Endothelial cell of hepatic sinusoid (primary cell): ENCODE measurements around the gene NOL4L.
"Not testable (repeated sequence)": the region's sequence is repeated elsewhere in the genome, so short reads cannot be mapped to it uniquely, and the experiment has no call there.

Experiments used
- in situ Hi-C: cut with HindIII; loops from 2 replicates; pipeline ENCODE4 v1.10.0; 2017; ENCODE audit warnings: low sequenced_read_pairs

The NOL4L gene

GRCh38 chr20:32411955-32412706 lies 173.0 kb downstream of the NOL4L start:
- in situ Hi-C loops = no loop called here

GRCh38 chr20:32407131-32407750 lies 177.9 kb downstream of the NOL4L start:
- in situ Hi-C loops = not testable (repeated sequence)

GRCh38 chr20:32406701-32407100 lies 178.4 kb downstream of the NOL4L start:
- in situ Hi-C loops = no loop called here

GRCh38 chr20:32404017-32404416 lies 181.1 kb downstream of the NOL4L start:
- in situ Hi-C loops = no loop called here

GRCh38 chr20:32400476-32400875 lies 184.7 kb downstream of the NOL4L start:
- in situ Hi-C loops = no loop called here

GRCh38 chr20:32397567-32398084 lies 187.5 kb downstream of the NOL4L start:
- in situ Hi-C loops = no loop called here

GRCh38 chr20:32396646-32397160 lies 188.4 kb downstream of the NOL4L start:
- in situ Hi-C loops = no loop called here

- in situ Hi-C loops = no loop called here
Observed at GRCh38 chr20:32395066-32395465, 190.1 kb downstream of the NOL4L start.
